Type B pancreatic cell (in vitro differentiated cells): ENCODE measurements around the gene CCDC57. TPM values are rescaled to one million over a fixed set of nuclear protein-coding genes. Genes with fewer than 3 reads are reported as not detected.

Source experiments
- DNase-seq: peaks from one replicate; pipeline ENCODE4 v3.0.0; 2021; ENCODE audit warnings: mixed read lengths; ENCODE audit not compliant: unreplicated experiment; ENCODE audit errors: extremely low spot score
- H3K27ac Mint-ChIP-seq: 2 replicates; pipeline ENCODE4 v1.8.0; 2021; ENCODE audit warnings: mild to moderate bottlenecking, mixed read lengths
- H3K27me3 Mint-ChIP-seq: 2 replicates; pipeline ENCODE4 v1.8.0; 2021; ENCODE audit warnings: mixed read lengths
- H3K36me3 Mint-ChIP-seq: 2 replicates; pipeline ENCODE4 v1.8.0; 2021; ENCODE audit warnings: mixed read lengths
- H3K4me1 Mint-ChIP-seq: one replicate; pipeline ENCODE4 v1.8.0; 2021; ENCODE audit warnings: mixed read lengths; ENCODE audit not compliant: unreplicated experiment
- H3K4me3 Mint-ChIP-seq: 2 replicates; pipeline ENCODE4 v1.8.0; 2021; ENCODE audit warnings: mild to moderate bottlenecking, mixed read lengths
- H3K9me3 Mint-ChIP-seq: 2 replicates; pipeline ENCODE4 v1.8.0; 2021; ENCODE audit warnings: mixed read lengths
- total RNA-seq: library from RNA; stranded (reverse); gene quantifications from 2 replicates; pipeline ENCODE4 v1.2.1, GENCODE V29; 2021; ENCODE audit warnings: low replicate concordance
- TF ChIP-seq, protein P1 (sequence below): fragments of 200-600 bp; sonication (generic); conservative IDR thresholded peaks from 2 replicates; pipeline ENCODE4 v1.5.0; 2021; ENCODE audit warnings: antibody characterized with exemption, mild to moderate bottlenecking

Gene CCDC57
- total RNA-seq, 1 donor from 2014 or later, result 58.7 TPM

DNA sequence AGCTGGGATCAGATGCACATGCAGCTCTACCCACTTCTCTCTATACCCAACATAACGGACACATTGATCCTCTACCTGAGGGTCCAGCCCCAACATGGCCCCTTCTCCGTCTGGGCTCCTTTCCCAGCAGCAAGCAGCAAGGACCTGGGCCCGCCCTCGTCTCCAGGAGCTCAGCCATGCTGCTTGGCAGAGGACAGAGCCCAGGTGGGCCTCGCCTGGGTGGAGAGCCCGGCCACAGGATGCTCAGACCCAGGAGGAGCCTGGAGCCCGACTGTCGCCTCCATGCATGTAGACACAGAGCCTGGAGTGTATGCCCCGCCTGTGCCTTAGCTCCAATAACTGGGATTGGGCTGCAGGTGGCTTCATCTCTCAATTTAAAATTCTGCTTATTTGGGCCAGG, 57.0 kb downstream of the CCDC57 start:
- TF ChIP-seq, protein P1, sequence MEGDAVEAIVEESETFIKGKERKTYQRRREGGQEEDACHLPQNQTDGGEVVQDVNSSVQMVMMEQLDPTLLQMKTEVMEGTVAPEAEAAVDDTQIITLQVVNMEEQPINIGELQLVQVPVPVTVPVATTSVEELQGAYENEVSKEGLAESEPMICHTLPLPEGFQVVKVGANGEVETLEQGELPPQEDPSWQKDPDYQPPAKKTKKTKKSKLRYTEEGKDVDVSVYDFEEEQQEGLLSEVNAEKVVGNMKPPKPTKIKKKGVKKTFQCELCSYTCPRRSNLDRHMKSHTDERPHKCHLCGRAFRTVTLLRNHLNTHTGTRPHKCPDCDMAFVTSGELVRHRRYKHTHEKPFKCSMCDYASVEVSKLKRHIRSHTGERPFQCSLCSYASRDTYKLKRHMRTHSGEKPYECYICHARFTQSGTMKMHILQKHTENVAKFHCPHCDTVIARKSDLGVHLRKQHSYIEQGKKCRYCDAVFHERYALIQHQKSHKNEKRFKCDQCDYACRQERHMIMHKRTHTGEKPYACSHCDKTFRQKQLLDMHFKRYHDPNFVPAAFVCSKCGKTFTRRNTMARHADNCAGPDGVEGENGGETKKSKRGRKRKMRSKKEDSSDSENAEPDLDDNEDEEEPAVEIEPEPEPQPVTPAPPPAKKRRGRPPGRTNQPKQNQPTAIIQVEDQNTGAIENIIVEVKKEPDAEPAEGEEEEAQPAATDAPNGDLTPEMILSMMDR, result no peak

DNA sequence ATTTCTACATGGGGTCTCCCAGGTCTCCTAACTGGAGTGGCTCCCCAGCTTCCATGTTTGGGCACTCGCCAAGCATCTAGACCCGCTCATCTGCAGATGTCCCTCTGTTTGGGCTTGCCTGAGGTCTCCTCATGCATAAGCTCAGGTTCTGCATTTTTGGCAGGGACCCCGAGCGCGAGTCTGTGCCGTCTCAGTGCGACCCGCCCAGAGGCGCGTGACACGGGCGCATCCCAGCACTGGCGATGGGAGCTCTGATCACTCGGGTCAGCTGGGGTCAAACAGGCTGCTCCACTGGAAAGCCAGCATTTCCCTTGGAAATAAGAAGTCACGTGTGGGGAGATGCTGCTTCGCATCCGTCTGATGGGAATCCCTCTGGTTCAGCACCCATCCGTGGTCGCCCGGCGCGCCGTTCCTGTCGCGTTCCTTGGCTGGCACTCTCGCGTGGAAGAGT, 57.7 kb downstream of the CCDC57 start:
- TF ChIP-seq, protein P1, result no peak
- no peaks in the 10 kb centered on the region for H3K27me3 Mint-ChIP-seq
- peaks cover 3% of the 10 kb centered on the region for H3K36me3 Mint-ChIP-seq
- no peak overlapping the region for H3K27ac Mint-ChIP-seq
- no peaks in the 10 kb centered on the region for H3K4me1 Mint-ChIP-seq
- no peak overlapping the region for H3K4me3 Mint-ChIP-seq
- H3K9me3 Mint-ChIP-seq, result no peaks in the 10 kb centered on the region
- no peak for DNase-seq

More for the DNA sequence above, 57.0 kb downstream of the CCDC57 start:
- Mint-ChIP-seq H3K27ac (no peak overlapping the region), H3K27me3 (no peaks in the 10 kb centered on the region), H3K4me1 (no peaks in the 10 kb centered on the region), H3K4me3 (no peak overlapping the region), H3K9me3 (no peaks in the 10 kb centered on the region), H3K36me3 (peaks cover 6% of the 10 kb centered on the region)
- DNase-seq, result no peak

DNA sequence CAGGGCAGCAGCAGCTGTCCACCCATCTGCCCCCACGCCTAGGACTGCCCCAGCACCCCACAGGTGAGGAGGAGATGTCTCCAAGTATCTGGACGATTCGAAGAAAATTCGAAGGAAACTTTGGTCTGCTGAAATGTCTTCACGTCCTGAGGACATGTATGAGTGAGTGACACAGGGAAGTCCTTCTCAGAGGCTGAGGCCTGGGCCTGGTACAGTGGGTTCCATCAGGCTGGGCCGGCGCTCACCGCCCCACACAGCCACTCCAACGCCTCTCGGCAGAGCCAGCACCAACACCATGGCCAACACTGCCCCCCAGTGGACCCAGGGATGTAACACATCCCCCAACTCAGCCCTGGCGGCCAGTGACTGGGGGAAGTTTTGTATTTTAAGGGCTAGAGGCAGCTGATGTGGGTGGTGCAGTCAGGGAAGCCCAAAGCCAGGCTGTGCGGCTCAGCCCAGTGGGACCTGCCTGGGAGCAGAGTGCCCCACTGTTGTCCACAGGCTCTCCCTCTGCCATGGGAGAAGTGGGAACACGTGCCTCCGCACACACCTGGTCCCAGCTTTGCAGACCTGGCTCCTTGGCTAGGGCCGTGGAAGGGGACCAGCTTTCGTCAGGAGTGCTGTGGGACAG, 58.8 kb downstream of the CCDC57 start:
- no peaks in the 10 kb centered on the region for H3K4me1 Mint-ChIP-seq
- peak; percentile 86 for DNase-seq
- no peaks in the 10 kb centered on the region for H3K9me3 Mint-ChIP-seq
- TF ChIP-seq, protein P1, result peak; percentile 96
- H3K36me3 Mint-ChIP-seq, result no peaks in the 10 kb centered on the region
- H3K27ac Mint-ChIP-seq, result peak overlapping the region; percentile 88
- H3K27me3 Mint-ChIP-seq, result no peaks in the 10 kb centered on the region
- H3K4me3 Mint-ChIP-seq, result peak overlapping the region; percentile 63

DNA sequence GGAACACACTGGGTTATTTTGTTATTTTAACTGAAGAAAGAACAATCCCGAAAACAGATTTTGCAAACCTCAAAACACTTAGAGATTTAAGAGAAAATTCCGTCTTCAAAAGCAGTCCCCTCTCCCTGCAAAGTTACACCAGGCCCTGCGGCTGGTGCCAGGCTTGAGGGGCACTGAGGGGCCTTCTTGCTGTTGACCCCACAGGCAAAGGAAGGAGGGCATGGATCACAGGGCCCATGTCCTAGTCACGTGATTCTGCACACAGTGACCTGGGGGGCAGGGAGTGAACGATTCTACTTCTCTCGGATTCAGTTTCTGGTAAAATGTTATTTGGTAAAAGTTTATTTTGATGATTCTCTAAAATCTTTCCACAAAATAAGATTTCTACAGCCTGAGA, 59.3 kb downstream of the CCDC57 start:
- Mint-ChIP-seq H3K27ac (peak overlapping the region; percentile 88), H3K9me3 (no peaks in the 10 kb centered on the region), H3K36me3 (no peaks in the 10 kb centered on the region), H3K27me3 (no peaks in the 10 kb centered on the region), H3K4me1 (no peaks in the 10 kb centered on the region), H3K4me3 (peak overlapping the region; percentile 39)
- DNase-seq, result no peak
- TF ChIP-seq, protein P1, result no peak

DNA sequence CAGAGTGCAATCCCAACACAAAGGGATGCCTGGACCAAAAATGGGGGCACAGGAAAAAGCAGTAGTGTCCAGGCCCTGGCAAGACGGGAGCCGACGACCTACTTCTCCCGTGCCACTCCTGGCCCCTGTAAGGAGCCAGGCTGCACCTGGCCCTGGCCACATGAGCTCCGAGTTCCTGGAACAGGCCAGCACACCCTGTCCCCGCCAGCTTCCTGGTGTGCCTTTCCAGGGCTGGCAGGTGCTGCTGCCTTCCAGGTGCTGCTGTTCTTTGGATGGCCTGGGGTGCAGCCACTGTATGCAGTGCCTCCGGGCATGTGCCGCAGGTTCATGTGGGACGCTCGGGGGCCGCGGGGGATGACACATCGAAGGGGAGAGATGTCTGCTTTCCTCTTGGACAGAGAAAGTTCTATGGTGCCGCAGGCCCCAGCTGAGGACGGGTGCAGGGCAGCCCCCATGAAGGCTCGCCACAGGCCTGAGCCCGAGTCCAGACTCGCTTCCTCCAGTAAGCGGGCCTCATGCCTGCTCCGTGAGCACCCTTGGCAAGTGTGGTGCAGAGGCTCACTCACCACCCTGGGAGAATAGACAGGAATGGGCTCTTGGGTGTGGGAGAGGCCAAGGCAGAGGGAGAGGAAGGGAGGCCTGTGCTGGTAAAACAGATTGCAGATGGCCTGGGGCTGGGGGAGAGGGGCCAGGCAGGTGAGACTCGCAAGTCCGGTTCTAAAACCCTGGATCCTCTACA, 59.9 kb downstream of the CCDC57 start:
- peak overlapping the region; percentile 39 for H3K4me3 Mint-ChIP-seq
- H3K27me3 Mint-ChIP-seq, result no peaks in the 10 kb centered on the region
- no peaks in the 10 kb centered on the region for H3K9me3 Mint-ChIP-seq
- TF ChIP-seq, protein P1, result no peak
- peak overlapping the region; percentile 88 for H3K27ac Mint-ChIP-seq
- DNase-seq, result no peak
- H3K4me1 Mint-ChIP-seq, result no peaks in the 10 kb centered on the region
- H3K36me3 Mint-ChIP-seq, result no peaks in the 10 kb centered on the region
